HepG2 (cell line): ENCODE results near the gene HLF. TPM values are rescaled to one million over a fixed set of nuclear protein-coding genes. Genes with fewer than 3 reads are reported as not detected.

Source experiments
- ATF6 ChIP-seq: sonication (generic); formaldehyde crosslinking; conservative IDR thresholded peaks from 2 replicates; pipeline ENCODE4 v1.4.0; 2020; ENCODE audit warnings: missing genetic modification reagents
- CBX2 ChIP-seq, 2 experiments: fragments of 200-600 bp in 1 of 2; sonication (generic); formaldehyde crosslinking in 1 of 2; IDR thresholded peaks; 2 replicates each; pipeline versions ENCODE4 v1.7.0 to v1.8.1; 2018 to 2022; ENCODE audit warnings: low read depth in 2 of 2, low read length in 1 of 2, mild to moderate bottlenecking in 1 of 2, missing genetic modification reagents in 1 of 2
- MATR3 ChIP-seq: sonication (generic); formaldehyde crosslinking; IDR thresholded peaks from 2 replicates; pipeline ENCODE4 v1.4.0; 2020; ENCODE audit warnings: missing genetic modification reagents
- MLX ChIP-seq: IDR thresholded peaks from 2 replicates; pipeline ENCODE4 v1.6.1; 2016
- PHF8 ChIP-seq: sonication (generic); formaldehyde crosslinking; IDR thresholded peaks from 2 replicates; pipeline ENCODE4 v1.5.0; 2020; ENCODE audit warnings: missing genetic modification reagents
- RARG ChIP-seq: sonication (generic); formaldehyde crosslinking; IDR thresholded peaks from 2 replicates; pipeline ENCODE4 v1.4.0; 2020; ENCODE audit warnings: low read depth, mild to moderate bottlenecking, missing genetic modification reagents
- SPEN ChIP-seq: sonication (generic); formaldehyde crosslinking; IDR thresholded peaks from 2 replicates; pipeline ENCODE4 v1.5.1; 2020; ENCODE audit warnings: low read depth, mild to moderate bottlenecking, missing genetic modification reagents
- STAT5B ChIP-seq: sonication (generic); formaldehyde crosslinking; IDR thresholded peaks from 2 replicates; pipeline ENCODE4 v1.4.0; 2020; ENCODE audit warnings: missing genetic modification reagents
- TCF7 ChIP-seq: sonication (generic); IDR thresholded peaks from 2 replicates; pipeline ENCODE4 v1.6.1; 2016; ENCODE audit warnings: antibody characterized with exemption, low read depth
- TEAD3 ChIP-seq: optimal IDR thresholded peaks from 2 replicates; pipeline ENCODE3; 2016; ENCODE audit warnings: borderline replicate concordance
- THRA ChIP-seq: sonication (generic); formaldehyde crosslinking; IDR thresholded peaks from 2 replicates; pipeline ENCODE4 v1.4.0; 2020; ENCODE audit warnings: missing genetic modification reagents, borderline replicate concordance
- ZFP36L1 ChIP-seq: sonication (generic); formaldehyde crosslinking; IDR thresholded peaks from 2 replicates; pipeline ENCODE4 v1.8.0; 2022; ENCODE audit warnings: mild to moderate bottlenecking, missing genetic modification reagents, moderate library complexity
- ZNF276 ChIP-seq: sonication (generic); formaldehyde crosslinking; IDR thresholded peaks from 2 replicates; pipeline ENCODE4 v1.4.0; 2020; ENCODE audit warnings: mild to moderate bottlenecking, low read depth, missing genetic modification reagents
- ZNF605 ChIP-seq: sonication (generic); formaldehyde crosslinking; IDR thresholded peaks from 2 replicates; pipeline ENCODE4 v1.8.0; 2022; ENCODE audit warnings: mild to moderate bottlenecking, missing genetic modification reagents
- ZNF800 ChIP-seq: sonication (generic); formaldehyde crosslinking; IDR thresholded peaks from 2 replicates; pipeline ENCODE4 v1.4.0; 2020; ENCODE audit warnings: missing genetic modification reagents
- polyA plus RNA-seq, 8 experiments: library from polyadenylated mRNA; depleted of rRNA in 3 of 8; stranded (reverse) in 7 of 8; unstranded in 1 of 8; fragments of >200 nt; fragmentation: Illumina TruSeq in 4 of 8; extraction: Trizol in 4 of 8; gene quantifications; 2 replicates each; pipeline versions ENCODE4 v1.2.1 to v1.2.3, GENCODE V29; 2011 to 2016; ENCODE audit warnings: low read depth in 4 of 8, missing spikeins in 1 of 8, mixed read lengths in 1 of 8; ENCODE audit not compliant: insufficient read depth in 1 of 8
- total RNA-seq, 5 experiments: library from RNA; depleted of rRNA; stranded (reverse); fragments of >200 nt; fragmentation: Illumina TruSeq; extraction: Trizol; gene quantifications; 2 replicates each; pipeline ENCODE4 v1.2.3, GENCODE V29; 2016; ENCODE audit warnings: low read depth in 1 of 5
- TF ChIP-seq, protein P1 (sequence below): sonication (generic); formaldehyde crosslinking; IDR thresholded peaks from 2 replicates; pipeline ENCODE4 v1.4.0; 2020; ENCODE audit warnings: missing genetic modification reagents, borderline replicate concordance

The HLF gene
- total and polyA plus RNA-seq, 2 of the 13 experiments (the other 11 are each of a cell fraction or from before 2014, with no cell fraction given): 202 to 346 TPM

DNA sequence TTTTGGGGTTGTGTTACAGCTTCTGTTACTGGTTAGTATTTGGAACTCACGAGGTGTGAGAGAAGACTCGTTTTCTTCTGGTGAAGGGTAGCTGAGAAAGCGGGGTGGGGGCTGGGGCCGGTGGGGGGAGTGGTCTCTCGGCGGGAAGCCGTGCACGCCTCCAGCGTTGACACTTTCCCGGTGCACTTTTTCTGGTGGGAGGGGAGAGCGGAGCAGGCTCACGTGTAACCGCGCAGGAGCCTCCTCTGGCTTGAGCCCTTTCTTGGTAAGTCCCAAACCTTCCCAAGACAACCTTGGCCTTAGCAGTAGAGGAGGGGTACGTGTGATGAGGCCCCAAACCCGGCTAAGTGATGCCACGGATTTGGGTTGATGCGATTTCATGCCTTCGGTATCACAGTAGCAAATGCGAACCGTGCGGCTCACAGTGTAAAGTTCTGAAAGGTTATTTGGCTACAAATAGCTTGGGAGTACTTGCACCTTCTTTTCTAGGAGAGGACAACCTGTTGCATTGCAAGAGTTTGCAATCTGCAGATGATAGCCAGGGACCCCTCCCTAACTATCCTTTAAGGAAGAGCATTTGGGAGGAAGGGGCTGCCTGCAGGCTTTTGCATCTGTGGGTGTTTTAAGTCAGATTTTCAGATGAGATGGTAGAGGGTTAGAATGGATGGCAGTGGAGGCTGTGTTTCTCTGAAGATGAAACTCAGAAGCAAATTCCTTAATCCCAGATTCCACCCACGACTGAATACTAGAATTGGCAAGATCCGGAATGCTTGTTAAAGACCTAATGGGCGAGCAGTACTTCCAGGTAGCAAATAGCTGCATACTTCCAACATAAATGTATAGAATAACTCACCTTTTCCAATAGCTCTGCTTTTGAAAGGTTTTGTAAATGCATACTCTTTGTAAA, 1.5 kb downstream of the HLF start (continued):
- TF ChIP-seq ZNF276 (CRISPR knock-in tag) (no peak), ZFP36L1 (CRISPR knock-in tag) (0 out of 2 replicates have a peak, but pooled peaks have one; percentile 17), ZNF800 (no peak), SPEN (CRISPR knock-in tag) (no peak), TCF7 (no peak), STAT5B (CRISPR knock-in tag) (peak; percentile 40; the same call in 1 of the 2 replicates), ZNF605 (CRISPR knock-in tag) (peak; percentile 91), CBX2 (IDR thresholded peaks at IDR 0.05; ENCODE audit: low read depth, low read length) (no peak), CBX2 (CRISPR knock-in tag; IDR thresholded peaks at IDR 0.05; ENCODE audit: low read depth) (no peak), RARG (CRISPR knock-in tag) (no peak), MLX (CRISPR knock-in tag) (no peak), PHF8 (peak; percentile 64), ATF6 (CRISPR knock-in tag) (no peak), TEAD3 (CRISPR knock-in tag) (no peak), MATR3 (no peak), THRA (CRISPR knock-in tag) (peak; percentile 26; the same call in 1 of the 2 replicates)
- TF ChIP-seq, protein P1, sequence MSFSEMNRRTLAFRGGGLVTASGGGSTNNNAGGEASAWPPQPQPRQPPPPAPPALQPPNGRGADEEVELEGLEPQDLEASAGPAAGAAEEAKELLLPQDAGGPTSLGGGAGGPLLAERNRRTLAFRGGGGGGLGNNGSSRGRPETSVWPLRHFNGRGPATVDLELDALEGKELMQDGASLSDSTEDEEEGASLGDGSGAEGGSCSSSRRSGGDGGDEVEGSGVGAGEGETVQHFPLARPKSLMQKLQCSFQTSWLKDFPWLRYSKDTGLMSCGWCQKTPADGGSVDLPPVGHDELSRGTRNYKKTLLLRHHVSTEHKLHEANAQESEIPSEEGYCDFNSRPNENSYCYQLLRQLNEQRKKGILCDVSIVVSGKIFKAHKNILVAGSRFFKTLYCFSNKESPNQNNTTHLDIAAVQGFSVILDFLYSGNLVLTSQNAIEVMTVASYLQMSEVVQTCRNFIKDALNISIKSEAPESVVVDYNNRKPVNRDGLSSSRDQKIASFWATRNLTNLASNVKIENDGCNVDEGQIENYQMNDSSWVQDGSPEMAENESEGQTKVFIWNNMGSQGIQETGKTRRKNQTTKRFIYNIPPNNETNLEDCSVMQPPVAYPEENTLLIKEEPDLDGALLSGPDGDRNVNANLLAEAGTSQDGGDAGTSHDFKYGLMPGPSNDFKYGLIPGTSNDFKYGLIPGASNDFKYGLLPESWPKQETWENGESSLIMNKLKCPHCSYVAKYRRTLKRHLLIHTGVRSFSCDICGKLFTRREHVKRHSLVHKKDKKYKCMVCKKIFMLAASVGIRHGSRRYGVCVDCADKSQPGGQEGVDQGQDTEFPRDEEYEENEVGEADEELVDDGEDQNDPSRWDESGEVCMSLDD (CRISPR knock-in tag): peak; percentile 35; the same call in 1 of the 2 replicates
